GM21619 (cell line): ENCODE measurements around the gene UBXN6.

ENCODE experiments used
- ATAC-seq: cut with Tn5 transposase; IDR thresholded peaks from one replicate; pipeline ENCODE4 v1.9.1; 2021; ENCODE audit not compliant: unreplicated experiment

Gene UBXN6

GRCh38 chr19:4443188-4443587 is 14.4 kb downstream of the UBXN6 start:
- ATAC-seq, result no peak

- no peak for ATAC-seq
Observed at GRCh38 chr19:4442819-4443146, 14.8 kb downstream of the UBXN6 start.

- no peak for ATAC-seq
Observed at GRCh38 chr19:4441994-4442818, 15.4 kb downstream of the UBXN6 start.

GRCh38 chr19:4439243-4439642 is 18.4 kb downstream of the UBXN6 start:
- no peak for ATAC-seq

GRCh38 chr19:4437103-4437502 is 20.5 kb downstream of the UBXN6 start:
- ATAC-seq, result no peak

GRCh38 chr19:4436231-4436630 is 21.4 kb downstream of the UBXN6 start:
- ATAC-seq, result no peak

- no peak for ATAC-seq
Observed at GRCh38 chr19:4434391-4434790, 23.2 kb downstream of the UBXN6 start.

GRCh38 chr19:4432918-4433506 is 24.6 kb downstream of the UBXN6 start:
- no peak for ATAC-seq

GRCh38 chr19:4431808-4432674 is 25.6 kb downstream of the UBXN6 start:
- ATAC-seq, result no peak

- ATAC-seq, result no peak
Observed at GRCh38 chr19:4431296-4431695, 26.3 kb downstream of the UBXN6 start.

- no peak for ATAC-seq
Observed at GRCh38 chr19:4430760-4431159, 26.8 kb downstream of the UBXN6 start.

- no peak for ATAC-seq
Observed at GRCh38 chr19:4429771-4430171, 27.8 kb downstream of the UBXN6 start.

GRCh38 chr19:4429256-4429655 is 28.3 kb downstream of the UBXN6 start:
- no peak for ATAC-seq

GRCh38 chr19:4428326-4428975 is 29.1 kb downstream of the UBXN6 start:
- no peak for ATAC-seq

GRCh38 chr19:4425537-4425936 is 32.1 kb downstream of the UBXN6 start:
- no peak for ATAC-seq

- no peak for ATAC-seq
Observed at GRCh38 chr19:4423416-4424126, 34.0 kb downstream of the UBXN6 start.

- ATAC-seq, result no peak
Observed at GRCh38 chr19:4416268-4416667, 41.3 kb downstream of the UBXN6 start.

GRCh38 chr19:4415352-4415751 is 42.2 kb downstream of the UBXN6 start:
- no peak for ATAC-seq

- no peak for ATAC-seq
Observed at GRCh38 chr19:4414800-4415321, 42.7 kb downstream of the UBXN6 start.

- no peak for ATAC-seq
Observed at GRCh38 chr19:4414144-4414799, 43.3 kb downstream of the UBXN6 start.
